M059J (cell line): ENCODE data around the gene TIMP2. TPM values are rescaled to one million over a fixed set of nuclear protein-coding genes. Genes with fewer than 3 reads are reported as not detected.
"Not testable (repeated sequence)": the region's sequence is repeated elsewhere in the genome, so short reads cannot be mapped to it uniquely, and the experiment has no call there.

Source experiments
- DNase-seq: peaks from one replicate; pipeline ENCODE4 v3.0.0-alpha.2; 2012; ENCODE audit warnings: low read depth
- total RNA-seq: library from RNA; depleted of rRNA; stranded (reverse); fragments of >200 nt; shearing (Covaris generic); gene quantifications from 2 replicates; pipeline ENCODE4 v1.2.3, GENCODE V29; 2014

The TIMP2 gene
- total RNA-seq, 1 experiment from 2014 or later, result 289 TPM

GRCh38 chr17:78908426-78908825, 16.8 kb downstream of the TIMP2 start:
- DNase-seq, result no peak

- DNase-seq, result no peak
Observed at GRCh38 chr17:78905541-78905940, 19.6 kb downstream of the TIMP2 start.

- no peak for DNase-seq
Observed at GRCh38 chr17:78905116-78905515, 20.1 kb downstream of the TIMP2 start.

- DNase-seq, result no peak
Observed at GRCh38 chr17:78904371-78904770, 20.8 kb downstream of the TIMP2 start.

GRCh38 chr17:78903101-78903779, 21.9 kb downstream of the TIMP2 start, which contains the start of gene CEP295NL:
Gene CEP295NL (minus strand): TSS chr17:78903201. CDS start chr17:78901828, 1,373 bp downstream.
- peak; percentile 47 for DNase-seq

- not testable (repeated sequence) for DNase-seq
Observed at GRCh38 chr17:78902231-78902630, 23.0 kb downstream of the TIMP2 start.

GRCh38 chr17:78901806-78902205, 23.4 kb downstream of the TIMP2 start:
- no peak for DNase-seq

- no peak for DNase-seq
Observed at GRCh38 chr17:78900816-78901215, 24.4 kb downstream of the TIMP2 start.

- DNase-seq, result no peak
Observed at GRCh38 chr17:78899361-78900260, 25.6 kb downstream of the TIMP2 start.

GRCh38 chr17:78898947-78899346, 26.2 kb downstream of the TIMP2 start:
- no peak for DNase-seq

- DNase-seq, result no peak
Observed at GRCh38 chr17:78898075-78898836, 26.9 kb downstream of the TIMP2 start.

- no peak for DNase-seq
Observed at GRCh38 chr17:78897664-78898047, 27.5 kb downstream of the TIMP2 start.

GRCh38 chr17:78896834-78897663, 28.1 kb downstream of the TIMP2 start:
- DNase-seq, result no peak

GRCh38 chr17:78896091-78896833, 28.9 kb downstream of the TIMP2 start:
- no peak for DNase-seq

GRCh38 chr17:78895322-78895721, 29.9 kb downstream of the TIMP2 start:
- DNase-seq, result no peak

- no peak for DNase-seq
Observed at GRCh38 chr17:78893684-78894083, 31.5 kb downstream of the TIMP2 start.

- DNase-seq, result no peak
Observed at GRCh38 chr17:78892936-78893379, 32.2 kb downstream of the TIMP2 start.

- DNase-seq, result no peak
Observed at GRCh38 chr17:78892520-78892919, 32.7 kb downstream of the TIMP2 start.

GRCh38 chr17:78892062-78892456, 33.1 kb downstream of the TIMP2 start:
- DNase-seq, result no peak

- DNase-seq, result no peak
Observed at GRCh38 chr17:78891406-78892061, 33.7 kb downstream of the TIMP2 start.
